Loucy (cell line): ENCODE results near the gene KIAA0753.
"Not testable (repeated sequence)": the region's sequence is repeated elsewhere in the genome, so short reads cannot be mapped to it uniquely, and the experiment has no call there.

Experiments used
- H2AFZ ChIP-seq: fragments of 200-600 bp; sonication (generic); 2 replicates; pipeline ENCODE4 v1.6.0; 2016; ENCODE audit warnings: antibody characterized with exemption, mild to moderate bottlenecking, low read length, moderate library complexity
- H3F3A ChIP-seq: fragments of 200-600 bp; 2 replicates; pipeline ENCODE4 v1.6.0; 2016; ENCODE audit warnings: antibody characterized with exemption, low read depth, mild to moderate bottlenecking
- H3K27me3 ChIP-seq: fragments of 200-600 bp; sonication (generic); 2 replicates; pipeline ENCODE4 v1.6.1; 2014; ENCODE audit warnings: low read length, mild to moderate bottlenecking; ENCODE audit not compliant: insufficient read depth, poor library complexity, severe bottlenecking
- H3K36me3 ChIP-seq: fragments of 200-600 bp; sonication (generic); 2 replicates; pipeline ENCODE4 v1.6.1; 2016; ENCODE audit warnings: low read length; ENCODE audit not compliant: insufficient read depth
- H3K4me1 ChIP-seq: fragments of 200-600 bp; sonication (generic); 2 replicates; pipeline ENCODE4 v1.5.1; 2014; ENCODE audit warnings: low read length, mild to moderate bottlenecking; ENCODE audit not compliant: insufficient read depth, poor library complexity, severe bottlenecking
- H3K4me2 ChIP-seq: fragments of 200-600 bp; sonication (generic); 2 replicates; pipeline ENCODE4 v1.6.0; 2014; ENCODE audit warnings: antibody characterized with exemption, low read length, low read depth, mild to moderate bottlenecking; ENCODE audit not compliant: poor library complexity, severe bottlenecking
- H3K4me3 ChIP-seq: fragments of 200-600 bp; sonication (generic); 2 replicates; pipeline ENCODE4 v1.5.1; 2014; ENCODE audit warnings: low read length, mild to moderate bottlenecking, mixed read lengths; ENCODE audit not compliant: poor library complexity, severe bottlenecking
- H3K79me2 ChIP-seq: fragments of 200-600 bp; sonication (generic); 2 replicates; pipeline ENCODE4 v1.6.1; 2014; ENCODE audit warnings: low read length; ENCODE audit not compliant: insufficient read depth
- H3K9ac ChIP-seq: fragments of 200-600 bp; sonication (generic); 2 replicates; pipeline ENCODE4 v1.6.0; 2014; ENCODE audit warnings: mild to moderate bottlenecking, low read depth, low read length, moderate library complexity; ENCODE audit not compliant: poor library complexity, severe bottlenecking
- H3K9me2 ChIP-seq: fragments of 200-600 bp; sonication (generic); replicated peaks from 2 replicates; pipeline ENCODE4 v1.6.1; 2016; ENCODE audit warnings: low read depth, low read length, mixed read lengths
- H3K9me3 ChIP-seq: fragments of 200-600 bp; sonication (generic); 2 replicates; pipeline ENCODE4 v1.6.1; 2014; ENCODE audit warnings: mild to moderate bottlenecking, antibody characterized with exemption, low read length, low read depth; ENCODE audit not compliant: insufficient read depth
- H4K20me1 ChIP-seq: fragments of 200-600 bp; sonication (generic); 2 replicates; pipeline ENCODE4 v1.6.0; 2014; ENCODE audit warnings: antibody characterized with exemption, low read length, mild to moderate bottlenecking; ENCODE audit not compliant: insufficient read depth, poor library complexity, severe bottlenecking
- EZH2phosphoT487 ChIP-seq: fragments of 200-600 bp; IDR thresholded peaks from 2 replicates; pipeline ENCODE4 v1.6.1; 2018; ENCODE audit warnings: antibody characterized with exemption, mild to moderate bottlenecking, moderate library complexity, borderline replicate concordance
- TF ChIP-seq, protein P1 (sequence below): fragments of 200-600 bp; sonication (generic); conservative IDR thresholded peaks from 2 replicates; pipeline ENCODE4 v1.5.1; 2014; ENCODE audit warnings: mild to moderate bottlenecking, antibody characterized with exemption, low read length

The KIAA0753 gene

DNA sequence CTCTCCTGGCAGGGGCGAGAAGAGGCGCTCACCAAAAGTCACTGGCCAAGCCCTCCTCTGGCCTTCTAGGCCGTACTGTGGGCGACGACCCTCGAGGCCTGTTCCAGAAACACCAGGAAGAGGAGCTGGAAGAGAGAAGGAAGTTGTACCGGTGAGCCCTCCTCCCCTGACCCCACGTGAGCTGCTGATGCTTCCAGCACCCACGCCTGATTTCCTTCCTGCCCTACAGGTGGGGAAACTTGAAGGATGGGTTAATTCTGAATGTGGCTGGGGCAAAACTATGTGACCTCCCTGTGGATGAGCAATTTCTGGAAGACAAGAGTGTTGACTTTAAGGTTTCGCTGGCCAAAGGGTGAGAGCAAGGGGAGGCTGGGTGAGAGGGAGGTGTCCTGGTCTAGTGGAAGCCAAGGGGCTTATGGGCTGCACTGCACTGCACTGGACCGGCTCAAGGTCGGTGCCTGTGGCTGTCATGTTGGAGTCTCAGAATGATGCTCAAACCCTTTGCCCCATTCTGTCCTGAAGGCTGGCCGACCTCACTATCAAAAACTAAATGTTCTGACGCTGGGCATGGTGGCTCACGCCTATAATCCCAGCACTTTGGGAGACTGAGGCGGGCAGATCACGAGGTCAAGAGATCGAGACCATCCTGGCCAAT is 17.2 kb upstream of the KIAA0753 start:
- H3K4me1 ChIP-seq = no peaks in the 10 kb centered on the region
- H3K9me2 ChIP-seq = no peaks in the 10 kb centered on the region
- no peaks in the 10 kb centered on the region for H3K9me3 ChIP-seq
- peak overlapping the region; percentile 73 for H3K9ac ChIP-seq
- 0 out of 2 replicates have a peak, but pooled peaks cover 6% of the 10 kb centered on the region for H3F3A ChIP-seq
- peak overlapping the region; percentile 90 for H2AFZ ChIP-seq
- peak overlapping the region; percentile 83 for H3K4me2 ChIP-seq
- H3K36me3 ChIP-seq = no peaks in the 10 kb centered on the region
- no peaks in the 10 kb centered on the region for H3K27me3 ChIP-seq
- H3K4me3 ChIP-seq = peak overlapping the region; percentile 79
- H3K79me2 ChIP-seq = 0 out of 2 replicates have a peak, but pooled peaks cover 4% of the 10 kb centered on the region
- H4K20me1 ChIP-seq = no peaks in the 10 kb centered on the region
- TF ChIP-seq, protein P1, sequence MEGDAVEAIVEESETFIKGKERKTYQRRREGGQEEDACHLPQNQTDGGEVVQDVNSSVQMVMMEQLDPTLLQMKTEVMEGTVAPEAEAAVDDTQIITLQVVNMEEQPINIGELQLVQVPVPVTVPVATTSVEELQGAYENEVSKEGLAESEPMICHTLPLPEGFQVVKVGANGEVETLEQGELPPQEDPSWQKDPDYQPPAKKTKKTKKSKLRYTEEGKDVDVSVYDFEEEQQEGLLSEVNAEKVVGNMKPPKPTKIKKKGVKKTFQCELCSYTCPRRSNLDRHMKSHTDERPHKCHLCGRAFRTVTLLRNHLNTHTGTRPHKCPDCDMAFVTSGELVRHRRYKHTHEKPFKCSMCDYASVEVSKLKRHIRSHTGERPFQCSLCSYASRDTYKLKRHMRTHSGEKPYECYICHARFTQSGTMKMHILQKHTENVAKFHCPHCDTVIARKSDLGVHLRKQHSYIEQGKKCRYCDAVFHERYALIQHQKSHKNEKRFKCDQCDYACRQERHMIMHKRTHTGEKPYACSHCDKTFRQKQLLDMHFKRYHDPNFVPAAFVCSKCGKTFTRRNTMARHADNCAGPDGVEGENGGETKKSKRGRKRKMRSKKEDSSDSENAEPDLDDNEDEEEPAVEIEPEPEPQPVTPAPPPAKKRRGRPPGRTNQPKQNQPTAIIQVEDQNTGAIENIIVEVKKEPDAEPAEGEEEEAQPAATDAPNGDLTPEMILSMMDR = no peak
- TF ChIP-seq EZH2phosphoT487 = no peak

DNA sequence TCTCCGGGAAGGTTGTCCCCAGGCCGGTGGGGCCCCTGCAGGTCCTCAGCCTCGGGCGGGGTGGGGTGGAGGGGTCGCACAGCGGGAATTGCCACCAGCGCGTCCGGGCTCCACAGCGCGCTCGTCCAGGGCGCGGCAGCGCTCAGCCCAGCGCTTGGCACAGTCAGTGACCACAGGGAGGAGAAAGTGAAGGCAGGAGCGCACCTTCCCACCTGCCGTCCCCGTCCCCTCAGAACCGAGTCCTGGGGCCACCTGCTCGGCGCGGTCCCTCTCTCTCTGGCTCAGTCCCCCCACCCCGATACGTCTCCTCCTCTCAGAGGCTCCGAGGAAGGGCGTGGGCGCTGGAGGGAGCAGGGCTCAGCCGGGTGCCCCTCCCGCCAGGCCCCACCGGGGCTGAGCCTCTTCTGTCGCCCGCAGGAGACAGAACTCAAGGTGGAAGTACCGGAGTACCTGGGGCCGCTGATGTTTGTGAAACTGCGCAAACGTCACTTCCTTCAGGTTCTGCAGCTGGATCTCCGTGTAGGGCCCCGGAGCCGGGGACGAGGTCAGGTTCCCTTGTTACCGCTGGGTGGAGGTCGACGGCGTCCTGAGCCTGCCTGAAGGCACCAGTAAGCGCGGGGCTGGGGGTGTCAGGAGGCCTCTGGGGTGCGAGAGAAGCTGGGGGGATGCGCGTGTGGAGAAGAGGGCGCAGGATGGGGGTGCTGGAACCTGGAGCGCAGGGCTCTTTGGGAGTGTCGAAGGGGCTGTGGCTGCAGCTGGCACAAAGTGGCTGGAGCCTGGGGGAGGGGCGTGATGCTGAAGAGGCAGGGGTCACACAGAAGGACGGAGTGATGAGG is 16.5 kb upstream of the KIAA0753 start:
- not testable (repeated sequence) for H3K36me3 ChIP-seq, H3K4me1 ChIP-seq, H3K27me3 ChIP-seq, H3F3A ChIP-seq, H3K9me3 ChIP-seq, H3K79me2 ChIP-seq, H3K9me2 ChIP-seq, H4K20me1 ChIP-seq
- Histone ChIP-seq H3K9ac (peak overlapping the region; percentile 73), H3K4me2 (peak overlapping the region; percentile 83), H3K4me3 (peak overlapping the region; percentile 79), H2AFZ (peak overlapping the region; percentile 90)

DNA sequence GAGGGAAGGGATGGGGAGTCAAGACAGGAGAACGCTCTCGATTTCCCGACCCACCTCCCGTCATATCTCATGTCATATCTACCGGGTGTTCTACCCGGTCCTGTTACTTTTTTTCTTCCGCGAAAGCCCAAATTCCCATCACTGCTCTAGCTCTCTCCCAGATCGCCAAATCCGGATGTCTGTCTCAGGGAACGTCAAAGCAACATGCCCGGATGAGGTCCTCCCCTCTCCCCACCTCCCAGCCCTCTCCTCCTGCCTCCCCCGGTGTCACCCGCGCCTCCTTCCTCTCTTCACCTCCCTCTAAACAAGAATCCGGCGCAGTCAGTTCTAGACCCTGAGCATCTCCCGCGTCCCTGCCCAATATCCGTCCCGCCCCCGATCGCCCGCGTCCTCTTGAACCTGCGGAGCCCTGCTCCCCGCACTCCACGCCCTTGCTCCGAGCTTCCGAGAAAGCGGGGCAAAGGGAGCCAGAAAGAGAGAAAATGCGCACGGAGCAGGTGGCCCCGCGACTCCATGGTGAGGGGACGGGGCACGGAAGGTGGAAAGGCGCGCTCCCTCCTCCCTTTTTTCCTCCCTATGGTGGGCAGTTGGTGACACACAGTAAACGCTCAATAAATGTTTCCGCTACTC is 15.3 kb upstream of the KIAA0753 start:
- H4K20me1 ChIP-seq, H3K27me3 ChIP-seq, H3K9me3 ChIP-seq, H3K9ac ChIP-seq, H2AFZ ChIP-seq, H3K4me2 ChIP-seq, H3K79me2 ChIP-seq, H3K36me3 ChIP-seq, H3K4me1 ChIP-seq, H3F3A ChIP-seq, H3K9me2 ChIP-seq: not testable (repeated sequence)
- peak overlapping the region; percentile 48 for H3K4me3 ChIP-seq

DNA sequence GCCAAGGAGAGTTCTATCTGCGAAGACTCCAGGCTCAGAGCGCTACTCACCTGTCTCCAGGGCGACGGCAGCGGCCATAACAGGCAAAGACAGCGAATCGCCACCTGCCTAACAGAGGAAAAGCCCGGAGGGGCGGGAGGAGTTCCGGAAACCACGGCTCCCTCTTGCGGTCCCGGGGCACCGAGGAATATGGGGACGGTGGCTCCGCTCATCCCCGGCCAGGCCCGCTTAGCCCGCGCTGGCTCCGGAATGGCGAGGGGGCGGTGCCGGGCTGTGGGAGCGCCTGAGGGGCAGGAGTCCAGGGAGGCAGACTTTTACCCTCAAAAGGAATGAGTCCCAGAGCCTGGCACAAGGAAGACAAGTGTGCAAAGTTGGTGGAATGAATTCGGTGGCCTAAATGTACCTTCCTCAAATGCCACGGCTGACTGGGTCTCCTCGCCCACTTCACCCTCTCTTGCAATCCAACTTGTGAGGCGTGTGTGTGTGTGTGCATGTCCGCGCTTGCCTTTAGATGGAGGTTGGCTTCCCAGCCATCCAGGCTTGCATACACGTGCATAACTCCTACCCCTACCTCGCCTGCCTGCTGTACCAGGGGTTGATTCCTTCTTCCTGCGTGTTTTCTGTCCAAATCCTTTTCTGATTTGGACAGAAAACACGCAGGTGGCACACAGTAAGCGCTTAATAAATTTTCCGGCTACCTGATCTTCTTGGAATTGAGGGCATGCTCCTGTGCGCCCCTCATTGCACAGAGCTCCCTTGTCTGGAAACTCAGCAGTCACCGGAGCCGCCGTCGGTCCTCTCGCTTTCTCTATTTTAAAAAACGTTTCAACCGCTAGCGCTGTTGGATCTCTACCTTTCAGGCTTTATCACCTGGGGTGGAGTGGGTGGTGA is 14.6 kb upstream of the KIAA0753 start:
- Histone ChIP-seq H3K9me2 (no peaks in the 10 kb centered on the region), H2AFZ (no peak overlapping the region), H3K36me3 (no peaks in the 10 kb centered on the region), H3K79me2 (peaks cover 10% of the 10 kb centered on the region), H3K9ac (no peak overlapping the region), H4K20me1 (peaks cover 9% of the 10 kb centered on the region), H3K9me3 (no peaks in the 10 kb centered on the region), H3K27me3 (no peaks in the 10 kb centered on the region), H3K4me3 (no peak overlapping the region), H3K4me1 (peaks cover 5% of the 10 kb centered on the region), H3K4me2 (no peak overlapping the region), H3F3A (peaks cover 9% of the 10 kb centered on the region)
- TF ChIP-seq EZH2phosphoT487 = no peak
- TF ChIP-seq, protein P1 = no peak
